Nephron progenitor cell (in vitro differentiated cells): ENCODE results near the gene LDHD.
A peak's percentile ranks its signal among the peaks of the same experiment; 100 is the strongest.

Experiments used
- DNase-seq: peaks from one replicate; pipeline ENCODE4 v3.0.0; 2021
- H3K27ac Mint-ChIP-seq: 2 replicates; pipeline ENCODE4 v1.8.0; 2021; ENCODE audit warnings: mild to moderate bottlenecking, moderate library complexity, mixed read lengths
- H3K27me3 Mint-ChIP-seq: 2 replicates; pipeline ENCODE4 v1.8.0; 2021; ENCODE audit warnings: mild to moderate bottlenecking, low read depth, mixed read lengths; ENCODE audit not compliant: poor library complexity
- H3K36me3 Mint-ChIP-seq: 2 replicates; pipeline ENCODE4 v1.8.0; 2021; ENCODE audit warnings: low read depth, mixed read lengths
- H3K4me1 Mint-ChIP-seq: 2 replicates; pipeline ENCODE4 v1.8.0; 2021; ENCODE audit warnings: mixed read lengths
- H3K4me3 Mint-ChIP-seq: 2 replicates; pipeline ENCODE4 v1.8.0; 2021; ENCODE audit warnings: mild to moderate bottlenecking, moderate library complexity, mixed read lengths
- H3K9me3 Mint-ChIP-seq: 2 replicates; pipeline ENCODE4 v1.8.0; 2021; ENCODE audit warnings: mild to moderate bottlenecking, moderate library complexity, mixed read lengths
- CTCF ChIP-seq: fragments of 200-600 bp; sonication (generic); IDR thresholded peaks from 2 replicates; pipeline ENCODE4 v1.5.0; 2021; ENCODE audit warnings: antibody characterized with exemption

The LDHD gene

DNA sequence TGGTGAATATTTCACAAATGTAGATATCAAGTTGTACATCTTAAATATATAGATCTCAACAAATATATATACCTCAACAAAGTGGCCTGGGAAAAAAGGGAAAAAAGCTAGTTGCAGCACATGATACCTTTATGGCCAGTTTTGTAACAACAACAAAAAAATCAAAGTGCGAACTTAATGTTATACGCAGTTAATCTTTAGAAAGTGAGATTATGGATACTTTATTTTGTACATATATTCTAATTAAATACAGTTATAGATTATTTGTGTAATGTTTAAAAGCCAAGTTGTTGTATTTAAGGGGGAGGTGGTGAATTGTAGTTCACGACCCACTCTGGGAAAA is 31.4 kb upstream of the LDHD start:
- Mint-ChIP-seq H3K4me1 (peaks cover 5% of the 10 kb centered on the region), H3K27ac (no peak overlapping the region), H3K4me3 (peak overlapping the region; percentile 93), H3K9me3 (peaks cover 68% of the 10 kb centered on the region), H3K27me3 (peaks cover 2% of the 10 kb centered on the region), H3K36me3 (peaks cover 41% of the 10 kb centered on the region)
- TF ChIP-seq CTCF: no peak
- DNase-seq: no peak

GRCh38 chr16:75143941-75144340 is 27.4 kb upstream of the LDHD start:
- peaks cover 1% of the 10 kb centered on the region for H3K4me1 Mint-ChIP-seq
- no peak for TF ChIP-seq CTCF
- no peaks in the 10 kb centered on the region for H3K27me3 Mint-ChIP-seq
- no peak overlapping the region for H3K27ac Mint-ChIP-seq
- DNase-seq: no peak
- H3K9me3 Mint-ChIP-seq: peaks cover 49% of the 10 kb centered on the region
- peaks cover 11% of the 10 kb centered on the region for H3K36me3 Mint-ChIP-seq
- H3K4me3 Mint-ChIP-seq: no peak overlapping the region

- no peak for TF ChIP-seq CTCF
- Mint-ChIP-seq H3K9me3 (peaks cover 27% of the 10 kb centered on the region), H3K4me3 (no peak overlapping the region), H3K36me3 (peaks cover 9% of the 10 kb centered on the region), H3K27me3 (no peaks in the 10 kb centered on the region), H3K27ac (no peak overlapping the region), H3K4me1 (no peaks in the 10 kb centered on the region)
- DNase-seq: no peak
Observed at GRCh38 chr16:75139498-75139897, 22.9 kb upstream of the LDHD start.

GRCh38 chr16:75138636-75139035 is 22.1 kb upstream of the LDHD start:
- Mint-ChIP-seq H3K4me1 (no peaks in the 10 kb centered on the region), H3K9me3 (peaks cover 21% of the 10 kb centered on the region), H3K4me3 (no peak overlapping the region), H3K27me3 (no peaks in the 10 kb centered on the region), H3K36me3 (peaks cover 9% of the 10 kb centered on the region), H3K27ac (no peak overlapping the region)
- no peak for TF ChIP-seq CTCF
- no peak for DNase-seq

GRCh38 chr16:75138233-75138632 is 21.7 kb upstream of the LDHD start:
- Mint-ChIP-seq H3K9me3 (peaks cover 21% of the 10 kb centered on the region), H3K4me3 (no peak overlapping the region), H3K36me3 (peaks cover 9% of the 10 kb centered on the region), H3K27ac (no peak overlapping the region), H3K4me1 (no peaks in the 10 kb centered on the region), H3K27me3 (no peaks in the 10 kb centered on the region)
- TF ChIP-seq CTCF: no peak
- no peak for DNase-seq

- H3K27ac Mint-ChIP-seq: peak overlapping the region; percentile 92
- TF ChIP-seq CTCF: no peak
- DNase-seq: no peak
- no peaks in the 10 kb centered on the region for H3K27me3 Mint-ChIP-seq
- peaks cover 21% of the 10 kb centered on the region for H3K4me1 Mint-ChIP-seq
- peaks cover 31% of the 10 kb centered on the region for H3K36me3 Mint-ChIP-seq
- H3K4me3 Mint-ChIP-seq: no peak overlapping the region
- H3K9me3 Mint-ChIP-seq: peaks cover 32% of the 10 kb centered on the region
Observed at GRCh38 chr16:75131081-75131480, 14.5 kb upstream of the LDHD start.
